Measurements from ENCODE around the gene RAPGEF1.

GRCh38 chr9:131631306-131631705, 108.6 kb downstream of the RAPGEF1 start:
- TF ChIP-seq CTCF (IDR thresholded peaks at IDR 0.05): no peak
- TF ChIP-seq POLR2A (IDR thresholded peaks at IDR 0.05): no peak

All from testis (tissue), 2 donors.